HepG2 (cell line): ENCODE measurements around the gene LRRC72. TPM values are rescaled to one million over a fixed set of nuclear protein-coding genes. Genes with fewer than 3 reads are reported as not detected.
"Not testable (repeated sequence)": the region's sequence is repeated elsewhere in the genome, so short reads cannot be mapped to it uniquely, and the experiment has no call there.

Source experiments
- ATAC-seq: fragments of 200-7000 bp; cut with Tn5 transposase; 3 replicates; pipeline ENCODE4 v1.9.1; 2020; ENCODE audit warnings: mild to moderate bottlenecking, moderate library complexity
- BruUV-seq: library from RNA; stranded (reverse); fragments of 400-500 nt; replicated peaks from 2 replicates; lab custom pipeline; 2021; lab: Mats Ljungman, UMichigan
- CTCF ChIA-PET: fragments of 300-600 bp; formaldehyde crosslinking; extraction: SDS; loops from one replicate; lab custom pipeline; 2021; ENCODE audit warnings: low total read pairs, inconsistent platforms, low intra/inter-chr PET ratio; lab: Yijun Ruan, JAX
- POLR2A ChIA-PET: fragments of 350-600 bp; sonication (Branson Sonifier 250); formaldehyde crosslinking; loops from one replicate; lab custom pipeline; 2020; ENCODE audit warnings: antibody characterized with exemption, inconsistent platforms; lab: Yijun Ruan, JAX
- DNase-seq: peaks from one replicate; pipeline ENCODE4 v3.0.0-alpha.2; 2015; ENCODE audit warnings: low spot score
- FAIRE-seq: peaks from 3 replicates; lab custom pipeline; 2011; peaks lifted over from hg19 to GRCh38; lab: Jason Lieb, UNC
- H2AFZ ChIP-seq: one replicate; pipeline ENCODE4 v1.6.1; 2011; ENCODE audit warnings: low read length, inconsistent platforms
- H3K27ac ChIP-seq: fragments of 300-600 bp; 3 replicates; pipeline ENCODE4 v1.8.0; 2011; ENCODE audit warnings: mixed run types, mild to moderate bottlenecking, mixed read lengths, low read length, inconsistent platforms; ENCODE audit not compliant: insufficient read depth; ENCODE audit errors: extremely low read length
- H3K27me3 ChIP-seq, 2 experiments: fragments of 200-600 bp in 1 of 2; 2 replicates in 1 of 2; 3 replicates in 1 of 2; pipeline versions ENCODE4 v1.6.0 to v1.8.0; 2011; ENCODE audit warnings: low read length in 2 of 2, mild to moderate bottlenecking in 2 of 2, moderate library complexity in 2 of 2, inconsistent platforms in 1 of 2; ENCODE audit not compliant: insufficient read depth in 2 of 2, control insufficient read depth in 1 of 2
- H3K36me3 ChIP-seq, 2 experiments: fragments of 200-600 bp in 1 of 2; replicated peaks in 1 of 2; 2 replicates in 1 of 2; 3 replicates in 1 of 2; pipeline versions ENCODE4 v1.5.1 to v1.8.0; 2011; ENCODE audit warnings: low read length in 2 of 2, inconsistent platforms in 1 of 2; ENCODE audit not compliant: insufficient read depth in 2 of 2, control insufficient read depth in 1 of 2
- H3K4me1 ChIP-seq: 2 replicates; pipeline ENCODE4 v1.5.1; 2012; ENCODE audit warnings: low read length, inconsistent platforms; ENCODE audit not compliant: insufficient read depth
- H3K4me2 ChIP-seq: 2 replicates; pipeline ENCODE4 v1.6.0; 2011; ENCODE audit warnings: low read depth, low read length, inconsistent platforms
- H3K4me3 ChIP-seq, 3 experiments: fragments of 200-600 bp in 1 of 3; sonication (generic), shearing (Covaris generic) in 1 of 3; replicated peaks in 1 of 3; 2 replicates each; pipeline ENCODE4 v1.5.1; 2011 to 2016; ENCODE audit warnings: low read length in 3 of 3, inconsistent platforms in 2 of 3, low read depth in 2 of 3, mild to moderate bottlenecking in 2 of 3, control low read depth in 1 of 3, mixed read lengths in 1 of 3; ENCODE audit not compliant: insufficient read depth in 1 of 3
- H3K79me2 ChIP-seq: one replicate; pipeline ENCODE4 v1.6.1; 2011; ENCODE audit warnings: low read length, inconsistent platforms; ENCODE audit not compliant: insufficient read depth
- H3K9ac ChIP-seq: 2 replicates; pipeline ENCODE4 v1.6.0; 2011; ENCODE audit warnings: mild to moderate bottlenecking, low read depth, low read length, inconsistent platforms; ENCODE audit not compliant: insufficient read depth
- H3K9me3 ChIP-seq: 2 replicates; pipeline ENCODE4 v1.5.1; 2012; ENCODE audit warnings: mild to moderate bottlenecking, low read length
- H4K20me1 ChIP-seq: 2 replicates; pipeline ENCODE4 v1.6.0; 2011; ENCODE audit warnings: inconsistent platforms, mild to moderate bottlenecking, low read length, moderate library complexity; ENCODE audit not compliant: insufficient read depth
- DMAP1 ChIP-seq: IDR thresholded peaks from 2 replicates; pipeline ENCODE4 v1.6.1; 2016
- ELF3 ChIP-seq: IDR thresholded peaks from 2 replicates; pipeline ENCODE4 v1.6.1; 2016; ENCODE audit warnings: missing genetic modification reagents, missing compliant biosample characterization
- HNRNPL ChIP-seq: fragments of 200-400 bp; formaldehyde crosslinking; IDR thresholded peaks from 2 replicates; pipeline ENCODE4 v1.6.1; 2017; ENCODE audit warnings: mild to moderate bottlenecking, low read depth, low read length
- IKZF1 ChIP-seq: fragments of 450-650 bp; IDR thresholded peaks from 2 replicates; pipeline ENCODE4 v1.7.1; 2016
- KDM6A ChIP-seq: IDR thresholded peaks from 2 replicates; pipeline ENCODE4 v1.6.1; 2016; ENCODE audit warnings: low read depth
- KLF11 ChIP-seq: IDR thresholded peaks from 2 replicates; pipeline ENCODE4 v1.6.1; 2016; ENCODE audit warnings: missing compliant biosample characterization
- PITX1 ChIP-seq: sonication (generic); formaldehyde crosslinking; IDR thresholded peaks from 2 replicates; pipeline ENCODE4 v1.5.1; 2020; ENCODE audit warnings: mild to moderate bottlenecking, missing genetic modification reagents
- POLR2G ChIP-seq: fragments of 200-400 bp; formaldehyde crosslinking; IDR thresholded peaks from 2 replicates; pipeline ENCODE4 v1.6.1; 2018; ENCODE audit warnings: mild to moderate bottlenecking, low read depth, low read length, moderate library complexity
- RAD51 ChIP-seq: fragments of 450-650 bp; IDR thresholded peaks from 2 replicates; pipeline ENCODE4 v1.6.1; 2016; ENCODE audit warnings: borderline replicate concordance
- SMYD3 ChIP-seq: sonication (generic); formaldehyde crosslinking; IDR thresholded peaks from 2 replicates; pipeline ENCODE4 v1.8.1; 2023; ENCODE audit warnings: mild to moderate bottlenecking, missing genetic modification reagents
- SNAI1 ChIP-seq: sonication (generic); formaldehyde crosslinking; IDR thresholded peaks from 2 replicates; pipeline ENCODE4 v1.5.0; 2020; ENCODE audit warnings: mild to moderate bottlenecking, missing genetic modification reagents, borderline replicate concordance
- TSC22D2 ChIP-seq: sonication (generic); formaldehyde crosslinking; IDR thresholded peaks from 2 replicates; pipeline ENCODE4 v1.5.1; 2020; ENCODE audit warnings: missing genetic modification reagents, mild to moderate bottlenecking, borderline replicate concordance
- ZBTB42 ChIP-seq: sonication (generic); formaldehyde crosslinking; IDR thresholded peaks from 2 replicates; pipeline ENCODE4 v1.5.0; 2020; ENCODE audit warnings: mild to moderate bottlenecking, missing genetic modification reagents
- ZFP37 ChIP-seq: sonication (generic); formaldehyde crosslinking; IDR thresholded peaks from 2 replicates; pipeline ENCODE4 v1.4.0; 2020; ENCODE audit warnings: missing genetic modification reagents, borderline replicate concordance
- ZFY ChIP-seq: sonication (generic); formaldehyde crosslinking; IDR thresholded peaks from 2 replicates; pipeline ENCODE4 v1.4.0; 2020; ENCODE audit warnings: missing genetic modification reagents
- ZNF496 ChIP-seq: sonication (generic); formaldehyde crosslinking; IDR thresholded peaks from 2 replicates; pipeline ENCODE4 v1.8.1; 2023; ENCODE audit warnings: mild to moderate bottlenecking, moderate library complexity, missing genetic modification reagents; ENCODE audit not compliant: insufficient replicate concordance
- ZNF615 ChIP-seq: sonication (generic); formaldehyde crosslinking; IDR thresholded peaks from 2 replicates; pipeline ENCODE4 v1.5.0; 2020; ENCODE audit warnings: mild to moderate bottlenecking, missing genetic modification reagents, borderline replicate concordance
- ZNF660 ChIP-seq: sonication (generic); formaldehyde crosslinking; IDR thresholded peaks from 2 replicates; pipeline ENCODE4 v1.5.1; 2020; ENCODE audit warnings: mild to moderate bottlenecking, low read depth, missing genetic modification reagents, borderline replicate concordance
- ZNF746 ChIP-seq: sonication (generic); formaldehyde crosslinking; IDR thresholded peaks from 2 replicates; pipeline ENCODE4 v1.8.0; 2022; ENCODE audit warnings: mild to moderate bottlenecking, missing genetic modification reagents
- ZNF777 ChIP-seq: sonication (generic); formaldehyde crosslinking; IDR thresholded peaks from 2 replicates; pipeline ENCODE4 v1.4.0; 2020; ENCODE audit warnings: missing genetic modification reagents
- ZNF790 ChIP-seq: sonication (generic); formaldehyde crosslinking; IDR thresholded peaks from 2 replicates; pipeline ENCODE4 v1.8.0; 2022; ENCODE audit warnings: missing genetic modification reagents, mild to moderate bottlenecking, borderline replicate concordance
- WGBS: methylation state at CpG from one replicate; pipeline ENCODE4 v1.1.6; 2017; ENCODE audit warnings: low lambda C conversion rate; 5-methylcytosine and 5-hydroxymethylcytosine counted together
- in situ Hi-C: cut with HindIII; loops from 2 replicates; pipeline ENCODE4 v1.10.0; 2017; ENCODE audit warnings: low pct_unique_long_range_greater_than_20kb; ENCODE audit not compliant: extremely low pct_ligation_motif_present
- intact Hi-C: fragments of 100-400 bp; cut with micrococcal nuclease; formaldehyde crosslinking; loops from one replicate; pipeline ENCODE4 v1.10.0; 2022; ENCODE audit not compliant: unreplicated experiment
- polyA plus RNA-seq, 8 experiments: library from polyadenylated mRNA; depleted of rRNA in 3 of 8; stranded (reverse) in 7 of 8; unstranded in 1 of 8; fragments of >200 nt; fragmentation: Illumina TruSeq in 4 of 8; extraction: Trizol in 4 of 8; gene quantifications; 2 replicates each; pipeline versions ENCODE4 v1.2.1 to v1.2.3, GENCODE V29; 2011 to 2016; ENCODE audit warnings: low read depth in 4 of 8, missing spikeins in 1 of 8, mixed read lengths in 1 of 8; ENCODE audit not compliant: insufficient read depth in 1 of 8
- total RNA-seq, 5 experiments: library from RNA; depleted of rRNA; stranded (reverse); fragments of >200 nt; fragmentation: Illumina TruSeq; extraction: Trizol; gene quantifications; 2 replicates each; pipeline ENCODE4 v1.2.3, GENCODE V29; 2016; ENCODE audit warnings: low read depth in 1 of 5

The LRRC72 gene
- total and polyA plus RNA-seq, 2 of the 13 experiments (the other 11 are each of a cell fraction or from before 2014, with no cell fraction given), result not detected

DNA sequence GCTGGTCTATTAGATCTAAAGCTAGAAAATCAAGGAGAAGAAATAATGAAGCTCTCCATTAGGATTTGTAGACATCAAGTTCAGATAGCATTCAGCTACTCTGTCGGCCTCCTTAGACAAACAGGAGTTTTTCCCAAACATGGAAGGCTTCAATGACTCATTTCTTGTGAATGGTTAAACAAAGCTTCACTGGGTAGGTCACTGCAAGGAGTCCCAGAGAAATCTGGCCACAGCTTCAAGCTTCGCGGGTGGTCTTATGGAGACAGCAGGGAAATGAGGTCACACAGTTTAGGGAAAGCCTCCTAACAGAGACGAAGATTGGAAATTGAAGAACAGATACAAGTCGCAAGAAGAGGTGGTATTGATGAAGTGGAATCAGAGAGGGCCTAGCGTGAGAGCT is 22.6 kb upstream of the LRRC72 start (continued):
- TF ChIP-seq ZFP37 (CRISPR knock-in tag) (no peak), ZFY (no peak), TSC22D2 (no peak), SNAI1 (CRISPR knock-in tag) (no peak), IKZF1 (no peak), ZNF790 (CRISPR knock-in tag) (no peak), KLF11 (no peak), DMAP1 (CRISPR knock-in tag) (no peak)

DNA sequence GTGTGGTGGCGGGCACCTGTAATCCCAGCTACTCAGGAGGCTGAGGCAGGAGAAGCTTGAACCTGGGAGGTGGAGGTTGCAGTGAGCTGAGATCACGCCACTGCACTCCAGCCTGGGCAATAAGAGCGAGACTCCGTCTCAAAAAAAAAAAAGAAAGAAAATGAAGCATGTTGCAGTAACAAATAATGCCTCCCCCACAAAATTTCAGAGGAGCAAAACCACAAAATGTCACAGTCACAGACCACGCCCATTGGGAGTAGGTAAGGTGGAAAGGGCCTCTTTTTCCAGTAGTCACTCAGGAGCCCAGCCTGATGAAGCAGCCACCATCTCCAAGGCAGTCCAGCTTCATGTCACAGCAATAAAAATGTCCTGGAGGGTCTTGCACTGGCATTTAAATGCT is 20.2 kb upstream of the LRRC72 start:
- FAIRE-seq, ATAC-seq, H3K27ac ChIP-seq, H3K4me3 ChIP-seq, H4K20me1 ChIP-seq, H3K4me1 ChIP-seq, H3K27me3 ChIP-seq, POLR2A ChIA-PET, H3K36me3 ChIP-seq, H3K9ac ChIP-seq, DNase-seq, CTCF ChIA-PET, H3K79me2 ChIP-seq, intact Hi-C loops, BruUV-seq, H2AFZ ChIP-seq, in situ Hi-C loops, H3K9me3 ChIP-seq, H3K4me2 ChIP-seq: not testable (repeated sequence)
- WGBS, result 42% methylated on average over 5 of the region's 5 CpGs

- H3K79me2 ChIP-seq, result no peaks in the 10 kb centered on the region
- no peak overlapping the region for H2AFZ ChIP-seq
- ChIA-PET CTCF (no interaction called here), POLR2A (no interaction called here)
- no peak for FAIRE-seq
- no peak overlapping the region for H3K27ac ChIP-seq
- H3K36me3 ChIP-seq, result no peaks in the 10 kb centered on the region
- H3K4me1 ChIP-seq, result no peaks in the 10 kb centered on the region
- H4K20me1 ChIP-seq, result no peaks in the 10 kb centered on the region
- in situ Hi-C loops, result no loop called here
- H3K4me3 ChIP-seq, result no peak overlapping the region
- BruUV-seq, result no TSS peak
- no peak for ATAC-seq
- no peak for DNase-seq
- H3K9me3 ChIP-seq, result no peaks in the 10 kb centered on the region
- no peaks in the 10 kb centered on the region for H3K27me3 ChIP-seq
- no peak overlapping the region for H3K9ac ChIP-seq
- intact Hi-C loops, result no loop called here
- no peak for TF ChIP-seq POLR2G
- TF ChIP-seq ZBTB42 (CRISPR knock-in tag), result no peak
- TF ChIP-seq ZNF615 (CRISPR knock-in tag), result no peak
- TF ChIP-seq RAD51, result no peak
- TF ChIP-seq ZNF746, result no peak
- no peak for TF ChIP-seq SMYD3 (CRISPR knock-in tag)
- TF ChIP-seq ZNF496, result no peak
- TF ChIP-seq KDM6A (CRISPR knock-in tag), result no peak
- no peak for TF ChIP-seq ZNF777 (CRISPR knock-in tag)
- TF ChIP-seq ELF3 (CRISPR knock-in tag), result no peak
- no peak for TF ChIP-seq PITX1 (CRISPR knock-in tag)
- no peak for TF ChIP-seq ZNF660 (CRISPR knock-in tag)
- no peak for TF ChIP-seq HNRNPL
- no peak overlapping the region for H3K4me2 ChIP-seq
Measured at GRCh38 chr7:16509829-16510228, 16.8 kb upstream of the LRRC72 start.
